ENCODE results near the gene ZNF670. TPM values are rescaled to one million over a fixed set of nuclear protein-coding genes. Genes with fewer than 3 reads are reported as not detected.
"Not testable (repeated sequence)": the region's sequence is repeated elsewhere in the genome, so short reads cannot be mapped to it uniquely, and the experiment has no call there.

Gene ZNF670
- 13.0 and 13.7 TPM in 2 replicates for total RNA-seq
- long read RNA-seq, transcript ZNF670-201 (4 exons, 1,994 nt) = major isoform, 91 of 109 reads
- long read RNA-seq, partial matches to known transcripts = 2 of 109 reads
- long read RNA-seq, other reads (novel, unspliced or antisense) = 16 of 109 reads

DNA sequence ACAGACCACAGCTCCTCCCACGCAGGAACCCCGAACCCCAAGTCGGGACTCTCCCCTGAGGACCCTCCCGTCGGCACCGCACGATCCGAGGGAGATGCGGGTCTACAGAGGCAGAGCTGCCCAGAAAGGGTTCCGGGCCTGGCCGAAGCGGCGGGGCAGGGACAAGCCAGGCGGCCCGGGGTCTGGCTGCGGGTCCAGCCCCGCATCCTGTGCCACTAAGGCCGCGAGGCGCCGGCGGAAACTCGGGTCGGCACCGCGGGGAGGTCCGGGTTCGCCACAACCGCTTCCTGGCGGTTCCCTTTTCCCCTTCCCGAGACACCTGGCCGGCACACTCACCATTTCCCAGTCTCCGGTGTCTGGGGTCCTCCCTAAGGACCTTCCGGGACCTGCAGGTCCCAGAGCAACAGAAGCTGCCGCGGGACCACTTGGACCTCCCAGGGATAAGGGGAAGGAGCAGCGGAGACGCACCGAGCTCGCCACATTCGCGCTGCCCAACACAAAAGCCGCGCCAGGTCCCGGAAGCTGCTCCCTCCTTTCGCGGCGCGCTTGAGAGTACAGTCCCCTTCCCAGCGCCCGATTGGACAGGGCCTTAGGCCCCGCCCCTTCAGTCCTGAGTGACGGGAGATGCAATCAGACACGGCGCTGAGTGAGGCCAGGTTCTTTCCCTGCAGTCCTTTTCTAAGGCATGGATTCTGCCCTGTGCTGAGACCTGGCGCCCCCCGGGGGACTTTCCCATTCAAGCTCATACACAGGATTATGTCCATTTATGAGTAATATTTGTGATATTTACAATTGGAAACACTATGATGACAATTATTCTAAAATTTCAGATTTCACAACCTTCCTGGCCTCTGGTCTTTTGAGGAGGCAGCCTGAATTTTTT lies at the start of gene ZNF670:
ZNF670 (minus strand) TSS at position 554 of the 883 bp plus-strand sequence; CDS start at position 339, 215 bp downstream.
- Mint-ChIP-seq H3K27ac (peak within 1 kb of the TSS; percentile 99), H3K27me3 (no peaks in the 10 kb centered on the region), H3K36me3 (ENCODE audit: insufficient read depth) (peaks cover 33% of the 10 kb centered on the region), H3K4me3 (ENCODE audit: low read depth) (peak within 1 kb of the TSS; percentile 92), H3K4me1 (ENCODE audit: low read depth) (peaks cover 13% of the 10 kb centered on the region), H3K9me3 (ENCODE audit: low read depth) (peaks cover 19% of the 10 kb centered on the region)
- DNase-seq (ENCODE audit: low spot score, unreplicated experiment) = peak; percentile 85
- TF ChIP-seq, protein P1, sequence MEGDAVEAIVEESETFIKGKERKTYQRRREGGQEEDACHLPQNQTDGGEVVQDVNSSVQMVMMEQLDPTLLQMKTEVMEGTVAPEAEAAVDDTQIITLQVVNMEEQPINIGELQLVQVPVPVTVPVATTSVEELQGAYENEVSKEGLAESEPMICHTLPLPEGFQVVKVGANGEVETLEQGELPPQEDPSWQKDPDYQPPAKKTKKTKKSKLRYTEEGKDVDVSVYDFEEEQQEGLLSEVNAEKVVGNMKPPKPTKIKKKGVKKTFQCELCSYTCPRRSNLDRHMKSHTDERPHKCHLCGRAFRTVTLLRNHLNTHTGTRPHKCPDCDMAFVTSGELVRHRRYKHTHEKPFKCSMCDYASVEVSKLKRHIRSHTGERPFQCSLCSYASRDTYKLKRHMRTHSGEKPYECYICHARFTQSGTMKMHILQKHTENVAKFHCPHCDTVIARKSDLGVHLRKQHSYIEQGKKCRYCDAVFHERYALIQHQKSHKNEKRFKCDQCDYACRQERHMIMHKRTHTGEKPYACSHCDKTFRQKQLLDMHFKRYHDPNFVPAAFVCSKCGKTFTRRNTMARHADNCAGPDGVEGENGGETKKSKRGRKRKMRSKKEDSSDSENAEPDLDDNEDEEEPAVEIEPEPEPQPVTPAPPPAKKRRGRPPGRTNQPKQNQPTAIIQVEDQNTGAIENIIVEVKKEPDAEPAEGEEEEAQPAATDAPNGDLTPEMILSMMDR (IDR thresholded peaks at IDR 0.05; ENCODE audit: unreplicated experiment) = peak; percentile 24

DNA sequence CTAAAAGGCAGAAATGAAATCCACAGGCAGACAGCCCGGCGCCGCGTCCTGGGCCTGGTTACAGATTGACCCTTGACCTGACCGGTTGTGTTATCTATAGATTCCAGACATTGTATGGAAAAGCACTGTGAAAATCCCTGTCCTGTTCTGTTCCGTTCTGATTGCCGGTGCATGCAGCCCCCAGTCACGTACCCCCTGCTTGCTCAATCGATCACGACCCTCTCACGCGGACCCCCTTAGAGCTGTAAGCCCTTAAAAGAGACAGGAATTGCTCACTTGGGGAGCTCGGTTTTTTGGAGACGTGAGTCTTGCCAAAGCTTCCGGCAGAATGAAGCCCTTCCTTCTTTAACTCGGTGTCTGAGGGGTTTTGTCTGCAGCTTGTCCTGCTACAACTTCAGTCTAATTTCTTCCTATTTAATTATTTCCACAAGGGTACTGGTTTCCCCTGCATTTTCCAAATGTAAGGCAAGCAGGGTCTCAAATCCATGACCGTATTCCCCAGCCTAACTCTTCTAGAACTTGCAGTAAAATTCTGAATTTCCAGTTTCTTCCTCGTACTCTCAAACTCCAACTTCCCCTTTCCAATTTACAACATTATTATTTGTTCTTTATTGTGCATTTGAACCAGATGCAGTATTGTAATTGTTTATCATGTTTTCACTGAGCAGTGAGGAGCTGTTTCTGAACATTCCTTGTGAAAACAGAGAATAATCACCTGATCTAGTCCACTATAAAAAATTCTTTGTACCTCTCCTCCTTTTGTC lies 49.1 kb upstream of the ZNF670 start:
- H3K36me3 Mint-ChIP-seq (ENCODE audit: insufficient read depth) = peaks cover 30% of the 10 kb centered on the region
- H3K9me3 Mint-ChIP-seq (ENCODE audit: low read depth) = peaks cover 13% of the 10 kb centered on the region
- not testable (repeated sequence) for H3K27me3 Mint-ChIP-seq; DNase-seq (ENCODE audit: low spot score, unreplicated experiment); H3K4me1 Mint-ChIP-seq (ENCODE audit: low read depth)
- peak overlapping the region; percentile 88 for H3K4me3 Mint-ChIP-seq (ENCODE audit: low read depth)
- H3K27ac Mint-ChIP-seq = peak overlapping the region; percentile 94

DNA sequence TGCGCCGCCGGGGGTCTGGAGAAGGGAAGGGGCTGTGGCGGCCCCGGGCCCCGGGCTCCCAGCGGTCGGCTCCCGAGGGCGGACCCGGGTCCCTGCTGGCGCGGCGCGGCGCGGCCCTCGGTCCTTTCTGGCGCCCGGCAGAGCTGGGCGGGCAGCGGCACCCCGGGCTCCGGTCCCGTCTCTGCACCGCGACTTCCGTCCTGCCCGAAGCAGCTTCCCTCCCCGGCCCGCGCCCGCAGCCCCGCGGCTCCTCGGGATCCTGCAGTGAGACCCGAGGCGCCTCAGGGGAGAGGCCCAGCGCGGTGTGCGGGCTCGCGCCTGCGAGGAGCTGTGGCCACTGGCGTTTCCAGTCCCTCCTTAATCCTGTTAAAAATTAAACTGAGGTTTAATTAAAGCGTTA lies 48.0 kb upstream of the ZNF670 start:
- H3K4me3 Mint-ChIP-seq (ENCODE audit: low read depth); H3K27me3 Mint-ChIP-seq; H3K4me1 Mint-ChIP-seq (ENCODE audit: low read depth); H3K27ac Mint-ChIP-seq; DNase-seq (ENCODE audit: low spot score, unreplicated experiment): not testable (repeated sequence)
- Mint-ChIP-seq H3K36me3 (ENCODE audit: insufficient read depth) (peaks cover 21% of the 10 kb centered on the region), H3K9me3 (ENCODE audit: low read depth) (peaks cover 14% of the 10 kb centered on the region)

DNA sequence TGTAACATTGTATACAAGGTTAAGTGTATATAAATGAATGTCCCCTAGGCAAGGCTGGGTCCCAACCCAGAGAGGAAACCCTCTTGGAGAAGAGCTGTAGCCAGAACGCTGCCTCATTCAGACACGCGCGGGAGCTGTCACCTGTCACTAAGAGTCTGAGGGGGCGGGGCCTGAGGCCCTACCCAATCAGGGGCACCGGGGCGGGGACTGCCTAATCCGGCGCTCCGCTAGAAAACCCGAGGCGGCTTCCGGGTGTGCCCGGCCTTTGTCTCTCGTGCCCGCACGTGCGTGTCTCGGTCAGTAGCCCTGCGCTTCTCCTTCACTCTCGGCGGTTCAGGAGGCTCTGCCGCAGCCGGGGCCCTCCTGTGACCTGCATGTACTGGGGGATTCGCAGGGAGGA lies 47.6 kb upstream of the ZNF670 start:
- H3K27ac Mint-ChIP-seq; H3K4me1 Mint-ChIP-seq (ENCODE audit: low read depth); H3K4me3 Mint-ChIP-seq (ENCODE audit: low read depth); H3K27me3 Mint-ChIP-seq; DNase-seq (ENCODE audit: low spot score, unreplicated experiment): not testable (repeated sequence)
- Mint-ChIP-seq H3K36me3 (ENCODE audit: insufficient read depth) (peaks cover 21% of the 10 kb centered on the region), H3K9me3 (ENCODE audit: low read depth) (peaks cover 14% of the 10 kb centered on the region)

DNA sequence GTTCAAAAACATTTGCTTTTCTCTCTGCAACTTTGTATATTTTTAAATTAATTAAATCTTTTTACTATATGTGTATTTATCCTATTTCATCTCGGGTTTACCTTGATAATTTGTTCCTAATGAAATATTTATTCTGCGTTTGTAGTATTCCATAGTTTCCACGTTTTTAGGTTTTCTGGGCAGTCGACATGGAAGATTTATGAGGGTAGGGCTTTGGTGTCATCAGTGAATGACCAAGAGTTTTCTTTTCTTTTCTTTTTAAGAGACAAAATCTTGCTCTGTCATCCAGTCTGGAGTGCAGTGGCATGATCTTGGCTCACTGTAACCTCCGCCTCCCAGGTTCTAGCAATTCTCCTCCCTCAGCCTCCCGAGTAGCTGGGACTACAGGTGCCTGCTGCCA lies 42.8 kb upstream of the ZNF670 start:
- Mint-ChIP-seq H3K27ac (no peak overlapping the region), H3K4me1 (ENCODE audit: low read depth) (no peaks in the 10 kb centered on the region), H3K4me3 (ENCODE audit: low read depth) (no peak overlapping the region), H3K27me3 (no peaks in the 10 kb centered on the region), H3K36me3 (ENCODE audit: insufficient read depth) (peaks cover 12% of the 10 kb centered on the region), H3K9me3 (ENCODE audit: low read depth) (peaks cover 11% of the 10 kb centered on the region)
- TF ChIP-seq, protein P1 (IDR thresholded peaks at IDR 0.05; ENCODE audit: unreplicated experiment) = no peak
- no peak for DNase-seq (ENCODE audit: low spot score, unreplicated experiment)

DNA sequence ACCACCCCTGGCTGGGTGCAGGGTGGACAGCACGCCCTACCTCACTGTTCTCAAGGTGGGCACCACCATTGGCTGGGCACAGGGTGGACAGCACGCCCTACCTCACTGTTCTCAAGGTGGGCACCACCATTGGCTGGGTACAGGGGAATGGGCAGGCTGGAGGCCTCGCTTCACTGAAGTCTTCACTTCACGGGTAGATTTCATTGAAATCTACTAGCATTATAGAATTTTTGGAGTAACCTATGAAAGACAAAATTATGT lies 41.7 kb upstream of the ZNF670 start:
- not testable (repeated sequence) for H3K4me1 Mint-ChIP-seq (ENCODE audit: low read depth); H3K36me3 Mint-ChIP-seq (ENCODE audit: insufficient read depth); H3K27me3 Mint-ChIP-seq; DNase-seq (ENCODE audit: low spot score, unreplicated experiment); H3K4me3 Mint-ChIP-seq (ENCODE audit: low read depth); H3K27ac Mint-ChIP-seq
- H3K9me3 Mint-ChIP-seq (ENCODE audit: low read depth) = peaks cover 11% of the 10 kb centered on the region

DNA sequence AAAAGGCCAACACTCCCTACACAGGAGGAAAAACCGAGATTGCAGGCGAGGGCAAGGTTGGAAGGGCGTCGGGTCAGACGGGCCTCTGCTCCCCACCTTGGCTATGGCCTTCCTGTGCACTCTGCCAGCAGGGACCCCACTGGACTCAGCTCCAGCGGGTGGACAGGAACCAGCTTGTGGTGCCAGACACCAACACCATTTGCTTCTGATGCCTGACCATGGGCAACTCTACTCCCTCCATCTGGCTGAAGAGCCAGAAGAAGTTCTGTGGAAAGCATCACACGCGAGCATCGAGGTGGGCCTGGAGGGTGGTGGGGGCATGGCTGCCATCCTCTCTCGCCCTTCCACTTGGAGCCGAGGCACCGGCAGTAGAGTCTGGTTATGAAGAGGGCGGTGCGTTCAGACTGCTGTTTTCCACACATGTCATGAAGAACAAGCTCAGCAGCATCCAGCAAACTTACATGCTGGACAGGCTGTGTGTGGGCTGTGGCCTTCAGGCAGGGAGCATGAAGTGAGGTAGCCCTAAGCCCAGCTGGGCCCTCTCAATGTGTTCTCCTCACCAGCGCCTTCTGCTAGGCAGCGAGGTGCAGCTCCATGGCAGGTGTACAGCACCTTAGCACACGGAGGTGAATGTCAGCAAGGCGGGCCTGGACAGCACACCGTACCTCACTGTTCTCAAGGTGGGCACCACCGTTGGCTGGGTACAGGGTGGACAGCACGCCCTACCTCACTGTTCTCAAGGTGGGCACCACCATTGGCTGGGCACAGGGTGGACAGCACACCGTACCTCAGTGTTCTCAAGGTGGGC lies 41.2 kb upstream of the ZNF670 start:
- no peaks in the 10 kb centered on the region for H3K27me3 Mint-ChIP-seq
- H3K27ac Mint-ChIP-seq = no peak overlapping the region
- peaks cover 8% of the 10 kb centered on the region for H3K9me3 Mint-ChIP-seq (ENCODE audit: low read depth)
- H3K4me1 Mint-ChIP-seq (ENCODE audit: low read depth) = no peaks in the 10 kb centered on the region
- TF ChIP-seq, protein P1 (IDR thresholded peaks at IDR 0.05; ENCODE audit: unreplicated experiment) = no peak
- no peak overlapping the region for H3K4me3 Mint-ChIP-seq (ENCODE audit: low read depth)
- peaks cover 8% of the 10 kb centered on the region for H3K36me3 Mint-ChIP-seq (ENCODE audit: insufficient read depth)
- no peak for DNase-seq (ENCODE audit: low spot score, unreplicated experiment)

Measured in progenitor cell of endocrine pancreas (in vitro differentiated cells).